Peyer's patch (tissue), 4 donors: Measurements from ENCODE around the gene DMGDH.

Experiments used
- CTCF ChIP-seq, 6 experiments: fragments of 450-650 bp in 4 of 6; fragments of 200-600 bp in 2 of 6; sonication (generic) in 1 of 6; IDR thresholded peaks; one replicate each; pipeline ENCODE4 v1.5.1; 2017 to 2019; ENCODE audit warnings: antibody characterized with exemption in 6 of 6, mild to moderate bottlenecking in 3 of 6, moderate library complexity in 1 of 6
- POLR2A ChIP-seq, 2 donors: fragments of 450-650 bp; IDR thresholded peaks; one replicate each; pipeline ENCODE4 v1.5.1; 2017; ENCODE audit warnings: antibody characterized with exemption in 2 of 2, mild to moderate bottlenecking in 2 of 2, moderate library complexity in 2 of 2

GRCh38 chr5:79036769-79037168 is 32.7 kb downstream of the DMGDH start:
- TF ChIP-seq CTCF (IDR thresholded peaks at IDR 0.05) (no peak), POLR2A (IDR thresholded peaks at IDR 0.05) (no peak)
